IPS DF 19.7 (cell line): ENCODE data around the gene RIOK3.
"Not testable (repeated sequence)": the region's sequence is repeated elsewhere in the genome, so short reads cannot be mapped to it uniquely, and the experiment has no call there.

Source experiments
- DNase-seq: peaks from one replicate; pipeline ENCODE4 v3.0.0-alpha.2; 2013; ENCODE audit warnings: low read depth, low spot score

The RIOK3 gene

DNA sequence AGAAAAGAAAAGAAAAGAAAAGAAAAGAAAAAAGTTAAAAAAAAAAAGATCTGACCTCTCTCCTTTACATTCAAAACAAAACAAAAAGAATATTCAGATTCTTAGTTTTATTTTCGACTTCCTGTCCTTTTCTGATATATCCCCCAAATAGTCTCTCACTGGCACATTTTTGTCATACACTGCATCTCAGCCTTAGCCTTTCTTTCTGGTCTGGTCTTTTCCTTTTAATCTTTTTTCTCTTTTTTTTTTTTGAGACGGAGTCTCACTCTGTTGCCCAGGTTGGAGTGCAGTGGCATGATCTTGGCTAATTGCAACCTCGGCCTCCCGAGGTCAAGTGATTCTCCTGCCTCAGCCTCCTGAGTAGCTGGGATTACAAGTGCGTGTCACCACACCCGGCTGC is 1.6 kb upstream of the RIOK3 start:
- no peak for DNase-seq

DNA sequence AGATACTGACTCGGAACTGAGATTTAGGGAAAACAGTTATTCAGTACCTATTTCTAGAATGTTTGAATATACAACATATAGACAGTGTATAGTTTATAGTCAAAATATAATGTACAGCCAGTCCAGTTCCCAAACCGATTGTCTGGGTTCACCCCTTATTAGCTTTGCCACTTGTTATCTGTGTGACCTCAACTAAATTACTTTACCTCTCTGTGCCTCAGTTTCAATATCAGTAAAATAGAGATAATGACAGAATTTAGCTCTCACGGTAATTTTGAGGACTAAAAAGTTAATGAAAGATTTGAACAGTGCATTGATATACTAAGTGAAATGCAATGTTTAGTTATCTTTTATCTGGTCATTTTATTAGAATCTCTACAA is 750 bp upstream of the RIOK3 start:
- DNase-seq = no peak

DNA sequence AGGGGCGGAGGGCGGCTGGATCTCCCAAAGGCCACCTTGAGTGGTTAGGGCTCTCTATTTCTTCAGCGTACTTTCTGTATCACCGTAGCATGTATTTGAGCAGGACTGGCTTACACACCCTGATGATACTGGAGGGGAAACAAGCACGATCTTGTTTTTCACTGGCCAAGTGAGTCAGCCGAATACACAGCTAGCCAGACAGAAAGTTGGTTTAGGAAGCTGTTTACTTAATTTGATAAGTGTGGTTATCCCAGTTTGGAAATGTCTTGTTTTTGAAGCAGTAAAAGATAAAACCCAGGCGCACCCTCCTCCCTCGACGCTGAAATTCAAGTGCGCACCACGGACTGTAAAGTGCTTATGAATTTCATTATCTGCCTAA is 582 bp downstream of the RIOK3 start:
- no peak for DNase-seq

DNA sequence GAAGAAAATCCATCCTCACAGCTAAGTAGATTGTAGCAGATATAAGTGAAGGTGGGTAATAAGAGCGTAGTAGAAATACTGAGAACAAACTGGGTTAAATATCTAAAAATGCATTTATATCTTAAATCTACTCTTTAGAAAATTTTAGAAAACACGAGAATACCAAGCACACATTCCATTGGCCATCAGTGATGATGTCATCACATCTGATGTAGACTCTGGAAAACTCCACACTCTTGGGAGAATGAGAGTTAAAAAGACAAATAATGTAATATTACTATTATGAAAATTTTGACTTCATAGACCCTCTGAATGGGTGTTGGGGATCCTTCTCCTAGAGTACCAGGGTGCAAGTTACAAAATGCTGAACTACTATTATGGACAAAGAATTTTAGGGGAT is 3.7 kb downstream of the RIOK3 start:
- no peak for DNase-seq

DNA sequence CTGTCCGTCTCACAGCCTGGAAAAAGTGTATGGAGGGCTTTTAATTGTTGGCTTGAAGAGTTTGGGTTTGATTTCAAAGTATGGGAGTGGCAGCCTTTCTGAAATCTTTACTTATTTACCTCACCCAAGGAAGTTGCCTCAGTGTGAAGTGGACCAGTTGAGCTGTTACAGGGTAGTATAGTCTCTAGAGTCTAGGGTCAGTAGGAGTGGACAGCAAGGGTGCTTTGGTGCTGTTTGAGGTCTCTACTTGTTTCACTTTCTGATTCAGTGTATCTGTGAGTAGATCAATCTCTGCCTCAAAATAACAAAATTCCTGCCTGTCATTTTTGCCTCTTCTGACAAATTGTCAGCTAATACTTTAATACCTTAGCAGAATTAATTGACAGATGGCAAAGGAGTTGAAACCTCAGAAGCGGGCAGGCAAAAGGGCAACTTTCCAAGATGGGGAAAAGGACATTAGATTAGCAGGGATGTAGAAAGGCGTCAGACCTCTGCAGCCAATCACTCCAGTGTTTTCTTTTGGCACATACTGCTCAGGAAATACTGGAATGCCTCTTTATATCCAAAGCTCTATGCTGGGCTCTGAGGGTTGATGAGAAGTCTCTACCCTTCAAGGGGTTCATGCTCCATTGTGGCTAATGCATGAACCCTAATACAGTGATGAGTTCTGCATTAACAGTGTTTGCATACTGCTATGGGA is 5.9 kb downstream of the RIOK3 start:
- no peak for DNase-seq

DNA sequence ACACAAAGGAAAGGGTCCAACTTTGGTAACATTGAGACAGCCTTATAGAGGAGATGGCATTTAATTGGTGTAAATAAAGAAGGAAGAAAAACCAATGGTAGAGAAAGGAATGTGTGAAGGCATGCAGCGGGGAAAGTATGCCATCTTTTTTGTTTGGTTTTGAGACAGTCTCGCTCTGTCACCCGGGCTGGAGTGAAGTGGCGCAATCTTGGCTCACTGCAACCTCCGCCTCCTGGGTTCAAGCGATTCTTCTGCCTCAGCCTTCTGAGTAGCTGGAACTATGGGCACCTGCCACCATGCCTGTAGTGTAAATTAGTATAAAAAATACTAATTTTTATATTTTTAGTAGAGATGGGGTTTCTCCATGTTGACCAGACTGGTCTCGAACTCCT is 6.4 kb downstream of the RIOK3 start:
- no peak for DNase-seq

DNA sequence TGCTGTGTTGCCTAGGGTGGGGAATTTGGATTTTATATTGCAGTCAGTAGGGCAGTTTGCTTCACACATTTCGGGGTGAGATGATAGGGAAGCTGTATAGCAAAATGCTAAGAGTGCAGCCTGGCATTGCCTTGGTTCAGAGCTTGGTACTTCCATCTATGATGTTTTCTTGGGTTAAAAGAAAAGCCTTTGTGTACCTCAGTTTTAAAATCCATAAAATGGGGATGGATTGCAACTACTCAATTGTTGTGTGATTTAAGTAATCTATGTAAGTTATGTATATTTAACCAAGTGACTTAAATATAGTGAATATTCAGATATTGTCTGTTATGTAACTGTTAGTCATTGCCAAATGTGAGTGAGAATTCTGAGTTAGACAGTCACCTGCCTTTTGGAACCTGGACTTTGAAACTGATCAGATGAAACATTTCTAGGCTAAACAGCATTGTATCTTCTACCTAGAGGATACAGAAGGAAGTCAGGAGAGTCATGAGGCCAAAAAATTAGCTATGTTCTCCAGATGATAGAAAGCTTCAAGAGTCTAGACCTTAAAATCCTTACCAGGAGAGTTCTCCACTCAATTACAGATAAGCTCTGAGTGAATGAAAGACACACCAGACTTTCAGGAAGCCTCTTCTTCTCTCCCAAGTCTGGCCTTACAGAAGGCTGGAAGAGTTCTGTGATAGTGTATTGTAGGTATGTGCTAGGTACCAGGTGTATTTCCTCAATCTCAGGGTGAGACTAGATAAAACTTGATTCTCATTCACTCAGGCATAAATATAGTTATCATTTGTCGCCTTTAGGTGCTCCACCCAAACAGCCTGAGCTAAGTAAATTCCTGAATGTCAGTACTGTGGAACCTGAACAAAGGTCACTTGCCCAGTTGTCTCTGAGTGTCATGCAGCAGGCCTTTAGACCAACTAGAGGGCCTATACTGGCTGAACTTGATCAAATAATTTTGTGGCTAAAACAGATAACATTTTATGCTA is 7.5 kb downstream of the RIOK3 start:
- DNase-seq = no peak

DNA sequence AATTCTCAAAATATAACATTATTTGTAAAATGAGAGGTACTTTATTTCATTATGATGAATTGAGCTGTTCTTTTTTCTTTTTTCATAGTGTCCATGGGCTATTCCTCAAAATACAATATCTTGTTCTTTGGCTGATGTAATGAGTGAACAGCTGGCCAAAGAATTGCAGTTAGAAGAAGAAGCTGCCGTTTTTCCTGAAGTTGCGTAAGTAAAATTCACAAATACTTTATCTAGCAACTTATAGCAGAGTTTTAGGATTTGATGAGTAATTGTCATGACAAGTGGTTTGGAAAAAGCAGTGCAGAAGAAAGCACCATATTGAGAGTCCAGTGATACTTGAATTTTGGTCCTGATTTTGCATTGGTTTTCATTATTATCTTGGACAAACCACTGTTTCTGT is 9.8 kb downstream of the RIOK3 start:
- no peak for DNase-seq

DNA sequence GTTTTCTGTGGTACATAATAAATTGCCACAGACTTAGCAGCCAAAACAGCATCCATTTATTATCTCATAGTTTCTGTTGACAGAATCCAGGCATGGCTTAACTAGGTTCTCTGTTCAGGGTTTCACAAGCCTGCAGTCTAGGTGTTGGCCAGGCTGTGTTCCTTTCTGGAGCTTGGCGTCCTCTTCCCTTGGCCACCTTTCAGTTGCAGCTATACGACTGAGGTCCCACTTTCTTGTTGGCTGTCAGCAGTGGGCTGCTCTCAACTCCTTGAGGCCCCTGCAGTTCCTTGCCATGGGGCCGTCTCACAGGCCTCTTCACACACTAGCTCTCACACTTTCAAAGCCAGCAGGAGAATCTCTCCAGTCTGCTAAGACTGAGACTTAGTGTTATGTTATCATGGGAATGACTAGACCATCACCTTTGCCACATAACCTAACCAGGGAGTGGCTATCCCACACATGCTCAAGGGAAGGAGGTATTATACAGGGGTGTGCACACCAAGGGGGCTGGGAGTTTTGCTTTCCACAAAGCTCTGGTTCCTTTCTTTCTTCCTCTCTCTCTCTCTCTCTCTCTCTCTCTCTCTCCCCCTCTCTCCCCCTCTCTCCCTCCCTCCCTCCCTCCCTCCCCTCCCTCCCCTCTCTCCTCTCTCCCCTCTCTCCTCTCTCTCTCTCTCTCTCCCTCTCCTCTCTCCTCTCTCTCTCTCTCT is 15.8 kb downstream of the RIOK3 start:
- DNase-seq = no peak

DNA sequence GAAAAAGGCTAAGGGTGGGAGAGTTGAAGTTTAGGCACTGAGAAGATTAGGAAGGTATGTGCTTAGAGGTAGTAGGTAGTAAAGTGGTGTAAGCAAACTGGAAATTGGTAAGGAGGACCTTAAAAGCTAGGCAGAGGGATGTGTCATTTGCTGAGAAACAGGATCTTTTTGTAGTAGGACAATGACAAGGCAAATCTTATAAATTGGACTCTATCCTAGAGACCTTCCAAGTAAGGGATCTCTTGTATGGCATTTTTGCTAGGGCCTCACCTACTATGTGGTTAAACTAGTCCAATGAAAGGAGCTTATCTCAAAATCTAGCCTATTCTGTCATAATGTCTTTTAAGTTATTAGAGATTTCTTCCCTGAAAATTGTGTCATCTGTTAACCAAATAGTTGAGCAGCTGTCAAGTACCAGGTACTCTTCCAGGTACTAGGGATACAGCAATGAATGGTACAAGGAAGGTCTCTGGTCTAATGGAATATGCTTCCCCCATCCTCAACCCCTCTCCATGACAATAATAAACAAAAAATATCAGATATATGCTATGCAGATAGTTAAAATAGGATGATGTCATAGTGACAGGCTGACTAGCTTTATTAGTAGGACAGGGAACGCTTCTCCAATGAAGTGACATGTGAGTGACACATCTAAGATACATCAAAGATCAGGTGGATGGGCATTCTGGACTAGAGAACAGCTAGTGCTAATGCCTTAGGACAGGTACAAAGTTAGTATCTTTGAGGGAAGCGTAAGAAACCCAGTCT is 17.7 kb downstream of the RIOK3 start:
- no peak for DNase-seq

DNA sequence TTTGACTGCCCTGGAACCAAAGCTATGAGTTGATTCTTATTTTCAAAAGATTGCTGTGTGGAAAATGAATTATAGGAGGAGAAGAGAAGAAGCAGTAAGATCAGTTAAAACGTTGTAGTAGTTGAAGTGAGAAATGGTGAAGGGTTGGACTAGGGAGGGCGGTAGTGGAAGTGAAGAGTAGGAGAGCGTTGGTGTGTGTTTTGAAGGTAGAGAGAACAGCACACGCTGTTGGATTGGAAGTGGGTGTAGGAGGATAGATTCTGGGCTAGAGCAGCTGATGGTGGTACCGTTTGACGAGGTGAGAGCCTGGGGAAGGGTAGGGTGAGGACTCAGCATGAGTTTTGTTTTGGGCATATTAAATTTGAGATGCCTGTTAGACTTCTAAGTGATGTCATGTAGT is 18.4 kb downstream of the RIOK3 start:
- no peak for DNase-seq

DNA sequence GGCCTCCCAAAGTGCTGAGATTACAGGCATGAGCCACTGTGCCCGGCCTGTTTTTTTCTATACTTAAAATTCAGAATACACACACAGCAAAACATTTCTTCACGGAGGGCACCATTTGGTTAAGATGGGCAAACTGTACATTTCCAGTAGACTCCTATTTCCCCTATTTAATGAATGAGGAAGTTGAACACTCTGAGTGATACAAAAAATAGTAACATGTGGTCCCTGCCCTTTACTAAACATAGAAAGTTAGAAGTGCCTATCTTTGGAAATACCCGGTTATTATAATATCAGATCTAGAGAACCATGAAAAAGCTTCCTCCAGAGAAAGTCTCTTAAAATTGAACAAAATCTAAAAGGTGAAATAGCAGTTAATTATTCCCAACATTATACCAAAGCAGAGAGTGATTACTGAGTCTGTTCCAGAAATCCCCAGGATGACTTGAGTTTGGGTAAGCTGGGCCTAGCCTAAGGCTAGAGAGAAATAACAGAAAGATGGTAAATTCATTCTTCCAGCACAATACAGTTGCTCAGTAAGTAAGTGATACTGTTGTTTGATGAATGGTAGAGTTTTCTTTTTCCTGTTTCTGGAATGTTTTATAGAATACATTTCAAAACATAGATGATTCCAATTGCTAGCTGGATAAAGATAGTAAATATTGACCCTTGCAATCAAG is 26.9 kb downstream of the RIOK3 start:
- no peak for DNase-seq

DNA sequence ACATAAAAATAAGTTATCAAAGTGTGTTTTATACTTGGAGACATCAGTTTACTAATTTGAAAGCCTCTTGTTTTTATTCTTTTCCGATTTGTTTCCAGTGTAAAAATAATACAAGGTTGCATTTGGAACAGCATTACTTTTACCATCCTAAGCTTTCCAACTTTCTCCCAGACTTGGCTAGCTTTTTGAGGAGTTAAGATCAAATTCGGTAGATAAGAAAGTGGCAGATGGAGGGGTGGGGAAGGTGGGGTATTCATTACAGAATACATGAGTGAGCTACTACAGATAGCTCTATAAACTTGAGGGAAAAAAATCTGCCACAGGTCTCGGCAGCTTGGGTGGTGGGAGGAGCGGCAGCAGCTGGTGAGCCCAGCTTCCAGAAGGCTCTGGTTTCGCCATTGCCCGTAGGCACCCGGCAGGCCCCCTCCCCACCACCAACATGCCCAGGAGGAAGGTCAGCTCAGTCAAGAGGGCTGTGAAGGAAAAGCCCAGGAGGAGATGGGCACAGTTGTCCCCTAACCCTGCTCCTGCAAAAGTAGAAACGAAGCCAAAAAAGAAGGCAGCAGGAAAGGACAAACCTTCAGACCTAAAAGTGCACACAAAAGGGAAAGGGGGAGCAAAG is 31.6 kb downstream of the RIOK3 start:
- DNase-seq = no peak

DNA sequence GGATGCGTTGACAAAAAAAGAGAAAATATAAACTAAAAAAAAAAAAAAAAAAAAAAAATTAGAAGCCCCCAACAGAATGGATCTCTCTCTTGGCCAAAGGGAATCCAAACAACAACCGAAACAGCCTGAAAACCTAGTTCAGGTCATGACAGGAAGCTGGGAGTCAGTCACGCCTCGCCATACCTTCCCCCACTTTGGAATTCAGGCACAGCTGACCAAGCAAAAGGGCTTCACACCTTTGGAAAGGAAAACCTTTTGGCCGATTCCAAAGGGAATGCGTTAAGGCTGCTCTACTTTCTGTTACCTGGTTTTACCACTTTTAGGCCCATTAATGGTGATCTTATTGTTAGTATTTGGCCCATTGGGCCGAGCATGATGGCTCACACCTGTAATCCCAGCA is 32.3 kb downstream of the RIOK3 start:
- DNase-seq = no peak

DNA sequence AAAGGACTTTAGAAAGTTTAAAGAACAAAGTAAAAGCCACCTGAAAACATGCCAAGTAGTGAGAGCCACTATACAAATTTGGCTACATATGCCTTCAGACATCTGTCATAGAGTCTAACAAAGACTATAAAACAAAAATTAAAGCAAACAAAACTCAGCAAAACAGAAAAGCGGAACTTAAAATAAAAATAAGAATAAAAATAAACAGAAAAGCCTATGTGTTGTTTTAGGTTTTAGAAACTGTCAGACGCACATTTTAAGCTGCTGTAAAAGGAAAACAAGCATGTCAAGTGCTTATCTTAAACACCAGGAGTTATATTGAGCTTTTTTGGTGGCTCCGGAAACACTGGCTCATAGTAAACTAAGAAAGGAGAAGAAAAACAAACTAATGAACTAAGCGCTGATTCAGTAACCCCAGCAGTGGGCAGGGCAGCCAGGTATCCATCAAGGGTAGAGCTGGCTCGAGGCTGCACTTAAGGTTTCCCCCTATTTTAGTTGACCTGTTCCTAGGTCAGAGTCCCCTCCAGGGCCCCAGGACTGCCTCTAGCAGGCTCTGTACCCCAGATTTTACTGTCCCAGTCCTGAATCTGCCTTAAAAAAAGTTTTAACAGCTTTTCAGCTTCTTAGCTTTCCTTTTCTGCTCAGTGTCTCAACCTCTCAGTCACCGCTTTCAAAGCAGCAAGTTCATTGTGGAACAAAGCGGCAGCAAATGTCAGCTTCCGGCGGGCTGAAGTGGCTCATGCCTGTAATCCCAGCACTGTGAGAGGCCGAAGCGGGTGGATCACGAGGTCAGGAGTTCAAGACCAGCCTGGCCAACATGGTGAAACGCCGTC is 34.9 kb downstream of the RIOK3 start:
- no peak for DNase-seq

DNA sequence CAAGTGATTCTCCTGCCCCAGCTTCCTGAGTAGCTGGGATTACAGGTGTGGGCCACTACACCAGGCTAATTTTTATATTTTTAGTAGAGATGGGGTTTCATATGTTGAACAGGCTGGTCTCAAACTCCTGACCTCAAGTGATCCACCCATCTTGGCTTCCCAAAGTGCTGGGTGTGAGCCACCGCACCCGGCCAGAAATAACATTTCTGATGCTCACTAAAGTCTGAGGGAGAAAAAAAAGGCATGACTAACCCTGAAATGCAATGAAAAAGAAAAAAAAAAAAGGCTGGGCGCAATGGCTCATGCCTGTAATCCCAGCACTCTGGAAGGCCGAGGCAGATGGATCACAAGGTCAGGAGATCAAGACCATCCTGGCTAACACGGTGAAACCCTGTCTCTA is 36.5 kb downstream of the RIOK3 start:
- DNase-seq = not testable (repeated sequence)

DNA sequence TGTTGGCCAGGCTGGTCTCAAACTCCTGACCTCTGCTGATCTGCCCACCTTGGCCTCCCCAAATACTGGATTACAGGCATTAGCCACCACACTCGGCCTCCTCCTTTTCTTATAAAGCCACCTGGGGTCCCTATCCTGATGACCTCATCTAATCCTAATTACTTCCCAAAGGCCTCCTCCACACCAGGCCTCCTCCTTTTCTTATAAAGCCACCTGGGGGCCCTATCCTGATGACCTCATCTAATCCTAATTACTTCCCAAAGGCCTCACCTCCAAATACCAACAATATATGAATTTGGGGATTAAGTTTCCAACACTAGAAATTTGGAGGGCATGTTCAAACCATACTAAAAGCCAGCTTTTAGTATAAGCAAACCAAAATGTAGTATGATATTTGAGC is 40.6 kb downstream of the RIOK3 start:
- DNase-seq = no peak

DNA sequence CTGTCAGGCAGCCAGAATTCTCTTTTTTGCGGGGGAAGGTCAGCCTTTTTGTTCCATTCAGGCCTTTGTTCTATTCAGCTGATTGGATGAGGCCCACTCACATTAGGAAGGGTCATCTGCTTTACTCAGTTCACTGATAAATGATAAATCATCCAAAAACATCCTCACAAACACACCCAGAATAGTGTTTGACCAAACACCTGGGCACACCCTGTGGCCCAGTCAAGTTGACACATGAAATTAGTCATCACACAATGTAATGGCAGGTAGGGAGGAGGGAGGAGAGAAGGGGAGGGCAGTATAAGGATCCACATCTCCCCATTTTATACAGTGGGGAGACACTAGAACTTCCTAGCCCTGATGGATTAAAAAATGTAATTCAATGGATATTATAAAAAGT is 41.9 kb downstream of the RIOK3 start:
- no peak for DNase-seq

DNA sequence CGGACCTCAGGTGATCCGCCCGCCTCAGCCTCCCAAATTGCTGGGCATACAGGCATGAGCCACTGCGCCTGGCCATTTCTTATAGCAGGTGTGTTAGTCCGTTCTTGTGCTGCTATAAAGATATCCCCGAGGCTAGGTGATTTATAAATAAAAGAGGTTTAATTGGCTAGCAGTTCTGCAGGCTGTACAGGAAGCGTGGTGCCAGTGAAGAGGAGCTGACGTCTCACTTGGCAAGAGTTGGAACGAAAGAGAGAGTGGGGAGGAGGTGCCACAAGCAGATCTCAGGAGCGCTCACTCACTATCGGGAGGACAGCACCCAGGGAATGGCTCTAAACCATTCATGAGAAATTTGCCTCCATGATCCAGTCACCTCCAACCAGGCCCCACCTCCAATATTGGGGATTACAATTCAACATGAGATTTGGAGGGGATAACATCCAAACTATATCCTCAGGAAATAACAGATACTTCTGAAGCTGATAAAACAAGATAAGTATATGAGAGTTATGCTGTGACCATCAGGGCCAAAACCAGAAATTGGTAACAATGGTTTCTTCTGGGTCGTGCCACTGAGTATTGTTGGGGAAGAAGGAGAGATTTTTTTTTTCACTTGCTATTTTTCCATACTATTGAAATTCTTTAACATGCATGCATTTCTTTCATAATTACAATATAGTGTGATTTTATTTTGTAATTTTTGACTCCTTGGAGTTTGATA is 42.8 kb downstream of the RIOK3 start:
- DNase-seq = no peak
